Ishikawa (cell line): ENCODE measurements around the gene PHF24.

Experiments used
- TAF1 ChIP-seq: IDR thresholded peaks from 2 replicates; pipeline ENCODE4 v1.6.1; 2012; ENCODE audit warnings: low read depth, mild to moderate bottlenecking
- TF ChIP-seq, protein P1 (sequence below): IDR thresholded peaks from 2 replicates; pipeline ENCODE4 v1.6.1; 2012
- TF ChIP-seq, protein P2 (sequence below): IDR thresholded peaks from 2 replicates; pipeline ENCODE4 v1.6.1; 2012; ENCODE audit warnings: low read depth, mild to moderate bottlenecking

DNA sequence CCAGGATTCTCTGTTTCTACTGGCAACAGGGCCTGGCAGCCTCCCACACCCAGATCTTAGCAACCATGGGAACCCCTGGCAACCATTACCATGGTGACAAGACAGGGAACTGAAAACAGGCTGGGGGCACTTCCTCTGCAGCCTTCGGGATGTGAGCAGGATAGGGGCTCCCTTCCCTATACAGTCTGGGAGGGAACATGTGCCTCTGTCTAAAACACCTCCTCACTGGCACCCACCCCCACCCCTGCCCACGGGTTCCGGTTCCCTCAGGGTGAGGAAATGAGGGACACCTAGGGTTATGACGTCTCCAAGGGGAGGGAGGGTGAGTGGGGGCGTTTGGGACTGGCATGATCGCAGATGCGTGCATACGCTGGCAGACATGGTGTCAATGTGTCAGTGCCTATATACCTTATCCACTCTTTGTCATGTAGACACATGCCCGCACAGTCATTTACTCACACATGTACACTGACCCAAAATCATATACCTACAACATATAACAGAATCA is 28.5 kb downstream of the PHF24 start:
- no peak for TF ChIP-seq TAF1
- TF ChIP-seq, protein P1, sequence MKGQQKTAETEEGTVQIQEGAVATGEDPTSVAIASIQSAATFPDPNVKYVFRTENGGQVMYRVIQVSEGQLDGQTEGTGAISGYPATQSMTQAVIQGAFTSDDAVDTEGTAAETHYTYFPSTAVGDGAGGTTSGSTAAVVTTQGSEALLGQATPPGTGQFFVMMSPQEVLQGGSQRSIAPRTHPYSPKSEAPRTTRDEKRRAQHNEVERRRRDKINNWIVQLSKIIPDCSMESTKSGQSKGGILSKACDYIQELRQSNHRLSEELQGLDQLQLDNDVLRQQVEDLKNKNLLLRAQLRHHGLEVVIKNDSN = no peak
- TF ChIP-seq, protein P2, sequence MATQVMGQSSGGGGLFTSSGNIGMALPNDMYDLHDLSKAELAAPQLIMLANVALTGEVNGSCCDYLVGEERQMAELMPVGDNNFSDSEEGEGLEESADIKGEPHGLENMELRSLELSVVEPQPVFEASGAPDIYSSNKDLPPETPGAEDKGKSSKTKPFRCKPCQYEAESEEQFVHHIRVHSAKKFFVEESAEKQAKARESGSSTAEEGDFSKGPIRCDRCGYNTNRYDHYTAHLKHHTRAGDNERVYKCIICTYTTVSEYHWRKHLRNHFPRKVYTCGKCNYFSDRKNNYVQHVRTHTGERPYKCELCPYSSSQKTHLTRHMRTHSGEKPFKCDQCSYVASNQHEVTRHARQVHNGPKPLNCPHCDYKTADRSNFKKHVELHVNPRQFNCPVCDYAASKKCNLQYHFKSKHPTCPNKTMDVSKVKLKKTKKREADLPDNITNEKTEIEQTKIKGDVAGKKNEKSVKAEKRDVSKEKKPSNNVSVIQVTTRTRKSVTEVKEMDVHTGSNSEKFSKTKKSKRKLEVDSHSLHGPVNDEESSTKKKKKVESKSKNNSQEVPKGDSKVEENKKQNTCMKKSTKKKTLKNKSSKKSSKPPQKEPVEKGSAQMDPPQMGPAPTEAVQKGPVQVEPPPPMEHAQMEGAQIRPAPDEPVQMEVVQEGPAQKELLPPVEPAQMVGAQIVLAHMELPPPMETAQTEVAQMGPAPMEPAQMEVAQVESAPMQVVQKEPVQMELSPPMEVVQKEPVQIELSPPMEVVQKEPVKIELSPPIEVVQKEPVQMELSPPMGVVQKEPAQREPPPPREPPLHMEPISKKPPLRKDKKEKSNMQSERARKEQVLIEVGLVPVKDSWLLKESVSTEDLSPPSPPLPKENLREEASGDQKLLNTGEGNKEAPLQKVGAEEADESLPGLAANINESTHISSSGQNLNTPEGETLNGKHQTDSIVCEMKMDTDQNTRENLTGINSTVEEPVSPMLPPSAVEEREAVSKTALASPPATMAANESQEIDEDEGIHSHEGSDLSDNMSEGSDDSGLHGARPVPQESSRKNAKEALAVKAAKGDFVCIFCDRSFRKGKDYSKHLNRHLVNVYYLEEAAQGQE = no peak
